ENCODE data around the gene PPP1R9A.

DNA sequence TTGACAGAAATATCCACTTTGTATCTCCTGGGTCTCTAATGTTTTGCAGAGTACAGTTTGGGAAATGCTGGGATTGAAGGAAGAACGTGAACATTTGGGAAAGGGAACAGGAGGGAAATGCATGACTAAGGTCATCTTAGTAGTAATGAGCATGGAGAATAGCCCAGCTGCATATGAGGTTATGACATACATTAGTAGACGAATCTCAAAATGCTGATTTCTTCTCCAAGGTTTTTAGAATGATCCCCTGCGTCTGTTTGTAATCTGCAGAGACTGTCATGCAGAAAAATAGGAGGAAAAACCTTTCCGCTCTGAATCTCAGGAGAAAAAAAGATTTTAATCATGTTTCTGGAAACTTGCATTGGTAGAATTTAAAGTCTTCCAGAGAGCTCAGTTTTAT lies 133.6 kb downstream of the PPP1R9A start:
- TF ChIP-seq POLR2A (IDR thresholded peaks at IDR 0.05; ENCODE audit: low read depth), result no peak
- TF ChIP-seq POLR2AphosphoS5 (IDR thresholded peaks at IDR 0.05), result no peak

All from esophagus muscularis mucosa (tissue), 2 donors.